NCI-H1436 (cell line): ENCODE measurements around the gene EPB41L3.

Source experiments
- DNase-seq: peaks from one replicate; lab custom pipeline; 2025; lab: John Stamatoyannopoulos, UW

Gene EPB41L3

DNA sequence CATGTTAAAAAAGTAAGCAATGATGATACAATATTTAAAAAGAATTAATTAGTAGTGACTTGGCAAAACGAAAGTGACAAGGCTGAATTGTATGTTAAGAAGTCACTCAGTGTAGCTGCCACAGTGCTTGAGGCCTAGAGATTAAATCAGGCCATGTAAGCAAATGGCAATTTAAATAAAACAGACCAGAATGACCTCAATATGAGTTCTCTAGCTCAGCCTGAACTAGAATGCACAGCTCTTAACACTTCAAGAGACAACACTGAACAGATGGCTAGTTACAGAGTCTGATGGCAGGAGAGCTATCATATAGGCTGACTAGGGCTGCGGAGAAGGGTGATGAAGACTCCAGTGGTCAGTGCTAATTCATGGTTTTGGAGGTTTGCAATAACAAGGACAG lies 130.3 kb downstream of the EPB41L3 start:
- no peak for DNase-seq

GRCh38 chr18:5410582-5410981 lies 133.2 kb downstream of the EPB41L3 start:
- DNase-seq = no peak

DNA sequence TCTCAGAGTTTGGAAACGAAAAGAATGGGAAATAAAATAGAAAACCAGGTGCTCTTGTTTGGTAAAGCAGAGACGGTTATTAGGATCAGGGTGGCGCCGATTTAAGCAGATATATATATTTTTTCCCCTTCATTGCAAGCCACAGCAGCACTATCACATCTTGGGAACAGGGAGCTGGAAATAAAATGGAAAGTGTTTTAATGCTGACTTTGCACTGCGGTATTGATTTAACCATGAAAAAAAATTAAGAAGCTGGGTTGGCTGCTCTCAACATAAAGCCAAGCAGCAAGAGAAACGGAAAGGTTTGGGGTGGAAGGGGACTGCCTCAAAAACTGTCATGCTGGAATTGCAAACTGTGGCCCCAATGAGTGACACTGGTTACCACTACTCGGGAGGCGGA lies 145.5 kb downstream of the EPB41L3 start:
- DNase-seq = no peak

- DNase-seq = no peak
Observed at GRCh38 chr18:5397102-5397501, 146.7 kb downstream of the EPB41L3 start.

DNA sequence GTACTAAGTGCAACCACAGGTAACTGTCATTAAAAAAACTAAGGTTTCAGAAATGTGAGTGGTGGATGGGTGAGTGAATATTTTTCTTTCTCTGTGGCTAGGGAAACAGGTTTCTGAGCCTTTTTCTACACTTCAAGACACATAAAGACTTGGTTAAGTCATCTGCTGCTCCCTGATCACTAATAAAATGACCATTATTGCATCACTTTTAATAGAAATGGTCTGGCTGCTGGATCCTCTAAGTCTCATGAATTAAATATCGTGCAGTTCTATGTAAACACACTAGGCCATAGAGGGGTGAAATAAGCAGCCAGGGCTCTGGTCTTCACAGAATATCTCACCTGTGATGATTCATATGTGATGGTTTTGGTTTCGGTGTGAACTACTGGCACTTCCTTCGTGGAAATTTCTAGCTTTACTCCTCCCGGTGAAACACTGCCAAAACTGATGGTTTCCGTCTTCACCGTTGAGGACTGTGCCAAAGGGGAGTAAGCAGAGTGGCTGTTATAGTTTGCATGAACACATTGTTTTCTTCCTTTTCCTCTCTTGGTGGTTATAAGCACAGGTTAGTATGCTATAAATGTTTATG lies 147.8 kb downstream of the EPB41L3 start:
- DNase-seq = no peak

DNA sequence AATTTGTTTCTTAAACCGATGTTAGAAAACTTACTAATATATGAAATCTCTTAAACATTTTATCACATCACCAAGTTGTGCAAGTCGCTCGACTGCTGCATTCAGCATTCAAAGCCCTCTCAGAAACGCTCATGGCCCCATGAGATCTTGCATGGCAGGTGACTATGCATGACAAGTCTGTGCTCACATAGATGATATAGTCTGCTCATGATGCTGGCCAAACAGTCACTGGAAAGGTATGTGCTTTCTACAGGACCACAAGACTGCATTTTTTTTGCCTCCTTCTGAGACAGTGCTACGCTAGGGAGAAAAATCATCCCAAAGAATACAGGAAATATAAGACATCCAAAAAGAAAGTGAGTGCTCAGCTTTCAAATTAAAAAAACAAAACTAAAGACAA lies 150.0 kb downstream of the EPB41L3 start:
- no peak for DNase-seq

DNA sequence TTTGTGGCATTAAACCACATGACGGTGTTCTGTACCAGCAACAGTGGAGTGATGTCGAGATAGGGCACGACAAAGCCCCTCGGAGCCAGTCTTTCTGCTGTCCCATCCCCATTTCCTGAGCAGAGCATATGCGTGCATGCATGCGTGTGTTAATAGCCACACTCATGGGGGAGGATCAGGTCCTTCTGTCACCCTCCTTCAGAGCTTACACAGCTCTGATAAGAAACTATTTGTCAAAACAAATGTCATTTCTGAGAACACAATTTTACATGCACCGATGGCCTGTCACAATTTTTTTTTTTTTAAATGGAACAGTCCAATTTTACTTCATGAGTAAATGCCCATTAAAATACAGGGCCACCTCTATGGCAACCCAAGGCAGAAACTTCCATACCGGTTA lies 152.4 kb downstream of the EPB41L3 start:
- no peak for DNase-seq

DNA sequence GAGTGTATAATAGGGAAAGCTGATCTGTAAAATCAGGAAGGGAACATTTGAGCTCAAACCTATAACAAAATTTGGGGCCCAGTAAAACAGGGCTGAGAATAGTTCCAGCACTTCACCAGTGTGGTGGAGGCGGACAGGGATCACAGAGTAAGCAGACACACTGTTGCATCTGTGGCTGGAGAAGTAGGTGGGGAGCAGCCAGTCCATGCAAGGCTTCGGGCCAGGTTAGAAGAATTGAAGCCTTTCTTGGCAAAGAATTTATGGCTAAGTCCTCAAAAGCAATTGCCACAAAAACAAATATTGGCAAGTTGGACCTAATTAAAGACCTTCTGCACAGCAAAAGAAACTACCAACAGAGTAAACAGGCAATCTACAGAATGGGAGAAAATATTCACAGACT lies 154.4 kb downstream of the EPB41L3 start:
- no peak for DNase-seq

DNA sequence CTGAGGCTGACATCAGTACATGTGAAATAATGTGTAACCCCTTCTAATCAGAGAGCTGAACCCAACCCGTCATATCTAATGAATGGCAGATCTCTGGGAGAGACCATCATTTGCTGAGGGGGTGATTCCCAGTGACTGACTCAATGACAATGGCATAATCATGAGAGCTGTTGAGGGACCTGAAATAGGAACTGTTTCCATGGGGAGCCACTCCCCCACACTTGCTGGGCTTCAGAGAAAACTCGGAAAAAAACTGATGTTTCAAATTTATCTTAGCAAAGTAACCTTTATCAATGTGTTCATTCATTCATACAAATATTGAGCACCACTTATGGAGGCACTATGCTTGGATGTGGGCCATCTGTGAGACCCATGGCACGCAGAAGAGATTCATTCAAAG lies 154.9 kb downstream of the EPB41L3 start:
- DNase-seq = no peak

GRCh38 chr18:5380586-5380985 lies 163.2 kb downstream of the EPB41L3 start:
- no peak for DNase-seq

DNA sequence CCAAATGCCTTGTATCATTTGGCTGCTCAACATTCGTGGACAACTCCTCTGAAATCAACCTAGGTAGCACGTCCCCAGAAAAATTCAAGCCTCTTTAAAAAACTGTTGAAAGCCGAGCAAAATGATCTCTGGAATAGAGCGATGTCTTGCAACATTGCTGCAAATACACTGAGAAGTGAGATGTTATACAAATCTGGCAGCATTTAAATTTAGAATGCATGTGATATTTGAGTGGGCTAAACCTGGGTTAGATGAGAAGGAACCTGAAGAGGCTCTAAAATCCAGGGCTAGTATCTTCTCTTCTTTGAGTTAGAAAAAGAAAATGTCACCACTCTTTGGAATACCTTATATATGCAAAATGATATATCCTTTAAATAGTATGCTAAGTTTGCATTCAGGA lies 166.8 kb downstream of the EPB41L3 start:
- no peak for DNase-seq

GRCh38 chr18:5370332-5370731 lies 173.5 kb downstream of the EPB41L3 start:
- no peak for DNase-seq

- no peak for DNase-seq
Observed at GRCh38 chr18:5369513-5369912, 174.3 kb downstream of the EPB41L3 start.

DNA sequence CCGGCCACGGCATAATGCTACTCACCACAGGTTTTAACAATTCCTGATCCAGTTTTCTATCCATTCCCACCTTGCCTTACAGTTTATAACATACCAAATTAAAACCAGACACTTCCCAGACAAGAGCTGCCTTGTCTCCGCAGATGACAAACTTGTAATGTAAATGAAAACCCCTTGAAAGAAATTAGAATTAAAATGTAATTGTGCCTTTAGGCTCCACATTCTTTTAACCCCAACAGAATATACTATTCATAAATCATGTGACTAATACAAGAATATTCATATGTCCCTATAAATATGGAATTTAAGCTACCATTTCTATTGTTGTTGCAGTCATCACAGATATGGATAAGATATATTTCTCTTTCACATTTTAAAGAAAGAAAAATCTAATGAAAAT lies 178.4 kb downstream of the EPB41L3 start:
- DNase-seq = no peak

DNA sequence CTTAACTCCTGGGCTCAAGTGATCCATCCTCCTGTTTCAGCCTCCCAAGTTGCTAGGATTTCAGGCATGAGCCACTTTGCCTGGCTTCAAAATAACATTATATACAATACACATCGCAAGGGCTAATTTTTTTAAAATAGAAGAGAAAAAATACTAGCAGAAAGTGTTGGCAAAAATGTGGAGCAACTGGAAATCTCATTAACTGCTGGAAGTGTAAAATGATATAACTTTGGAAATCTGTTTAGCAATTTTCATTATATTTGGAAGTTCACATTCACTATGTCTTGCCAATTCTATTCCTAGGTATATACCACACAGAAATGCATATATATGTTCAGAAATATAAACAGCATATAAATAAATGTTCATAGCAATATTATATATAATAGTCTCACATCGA lies 193.2 kb downstream of the EPB41L3 start:
- no peak for DNase-seq
